Neutrophil (primary cell): ENCODE measurements around the gene C1orf174.

Experiments used
- H3K27ac ChIP-seq: fragments of 200-600 bp; sonication (generic); 2 replicates; pipeline ENCODE4 v1.5.1; 2016; ENCODE audit warnings: mild to moderate bottlenecking, moderate library complexity
- H3K27me3 ChIP-seq: fragments of 200-600 bp; sonication (generic); 2 replicates; pipeline ENCODE4 v1.6.0; 2016; ENCODE audit warnings: mild to moderate bottlenecking
- H3K36me3 ChIP-seq: fragments of 200-600 bp; sonication (generic); 2 replicates; pipeline ENCODE4 v1.5.1; 2017
- H3K4me1 ChIP-seq, 2 experiments: fragments of 200-600 bp in 1 of 2; sonication (generic) in 1 of 2; 1 replicate in 1 of 2; 2 replicates in 1 of 2; pipeline versions ENCODE4 v1.5.1 to v1.6.1; 2013 to 2016; ENCODE audit warnings: low read depth in 1 of 2, low read length in 1 of 2, mild to moderate bottlenecking in 1 of 2, moderate library complexity in 1 of 2; ENCODE audit not compliant: control insufficient read depth in 1 of 2, insufficient read depth in 1 of 2
- H3K4me3 ChIP-seq, 2 experiments: fragments of 200-600 bp in 1 of 2; sonication (generic) in 1 of 2; 1 replicate in 1 of 2; 2 replicates in 1 of 2; pipeline ENCODE4 v1.5.1; 2013 to 2016; ENCODE audit warnings: low read depth in 1 of 2, low read length in 1 of 2, mild to moderate bottlenecking in 1 of 2, moderate library complexity in 1 of 2
- H3K9me3 ChIP-seq: fragments of 200-600 bp; sonication (generic); 2 replicates; pipeline ENCODE4 v1.5.1; 2016
- TF ChIP-seq, protein P1 (sequence below): fragments of 200-600 bp; sonication (generic); IDR thresholded peaks from 2 replicates; pipeline ENCODE4 v1.5.1; 2016; ENCODE audit warnings: antibody characterized with exemption

The C1orf174 gene

DNA sequence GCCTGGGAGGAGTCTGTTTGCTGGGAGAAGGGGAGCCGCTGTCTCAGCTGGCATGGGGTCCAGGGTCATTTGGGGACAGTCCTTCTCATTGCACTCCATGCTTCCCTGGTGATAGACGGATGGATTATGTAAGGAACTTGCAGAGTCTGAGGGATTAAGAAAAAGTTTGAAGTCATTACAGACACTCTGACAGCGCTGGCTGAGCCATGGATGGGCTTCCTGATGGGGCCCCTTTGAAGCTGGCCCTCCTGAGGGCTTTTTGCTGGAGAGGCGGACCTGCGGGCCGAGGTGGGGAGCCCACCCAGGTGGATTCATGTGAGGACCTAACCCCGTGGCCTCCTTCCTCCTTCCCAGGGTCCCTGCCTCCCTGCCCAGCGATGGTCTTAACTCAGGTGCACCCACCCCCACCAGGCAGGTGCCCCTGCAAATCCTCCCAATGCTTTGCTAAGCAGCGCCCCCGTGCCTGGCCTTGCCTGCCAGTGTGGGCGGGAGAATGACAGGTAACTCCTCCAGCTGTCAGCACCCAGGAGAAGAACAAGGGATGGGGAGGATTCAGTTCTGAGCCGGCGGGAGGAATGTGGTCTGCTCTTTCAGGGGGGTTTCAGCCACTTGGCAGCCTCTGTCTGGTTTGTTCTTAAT is 24.2 kb upstream of the C1orf174 start:
- Histone ChIP-seq H3K9me3 (no peaks in the 10 kb centered on the region), H3K27me3 (peaks cover 2% of the 10 kb centered on the region), H3K36me3 (no peaks in the 10 kb centered on the region), H3K4me3 (no peak overlapping the region), H3K4me1 (no peaks in the 10 kb centered on the region), H3K27ac (no peak overlapping the region)
- TF ChIP-seq, protein P1, sequence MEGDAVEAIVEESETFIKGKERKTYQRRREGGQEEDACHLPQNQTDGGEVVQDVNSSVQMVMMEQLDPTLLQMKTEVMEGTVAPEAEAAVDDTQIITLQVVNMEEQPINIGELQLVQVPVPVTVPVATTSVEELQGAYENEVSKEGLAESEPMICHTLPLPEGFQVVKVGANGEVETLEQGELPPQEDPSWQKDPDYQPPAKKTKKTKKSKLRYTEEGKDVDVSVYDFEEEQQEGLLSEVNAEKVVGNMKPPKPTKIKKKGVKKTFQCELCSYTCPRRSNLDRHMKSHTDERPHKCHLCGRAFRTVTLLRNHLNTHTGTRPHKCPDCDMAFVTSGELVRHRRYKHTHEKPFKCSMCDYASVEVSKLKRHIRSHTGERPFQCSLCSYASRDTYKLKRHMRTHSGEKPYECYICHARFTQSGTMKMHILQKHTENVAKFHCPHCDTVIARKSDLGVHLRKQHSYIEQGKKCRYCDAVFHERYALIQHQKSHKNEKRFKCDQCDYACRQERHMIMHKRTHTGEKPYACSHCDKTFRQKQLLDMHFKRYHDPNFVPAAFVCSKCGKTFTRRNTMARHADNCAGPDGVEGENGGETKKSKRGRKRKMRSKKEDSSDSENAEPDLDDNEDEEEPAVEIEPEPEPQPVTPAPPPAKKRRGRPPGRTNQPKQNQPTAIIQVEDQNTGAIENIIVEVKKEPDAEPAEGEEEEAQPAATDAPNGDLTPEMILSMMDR: no peak

DNA sequence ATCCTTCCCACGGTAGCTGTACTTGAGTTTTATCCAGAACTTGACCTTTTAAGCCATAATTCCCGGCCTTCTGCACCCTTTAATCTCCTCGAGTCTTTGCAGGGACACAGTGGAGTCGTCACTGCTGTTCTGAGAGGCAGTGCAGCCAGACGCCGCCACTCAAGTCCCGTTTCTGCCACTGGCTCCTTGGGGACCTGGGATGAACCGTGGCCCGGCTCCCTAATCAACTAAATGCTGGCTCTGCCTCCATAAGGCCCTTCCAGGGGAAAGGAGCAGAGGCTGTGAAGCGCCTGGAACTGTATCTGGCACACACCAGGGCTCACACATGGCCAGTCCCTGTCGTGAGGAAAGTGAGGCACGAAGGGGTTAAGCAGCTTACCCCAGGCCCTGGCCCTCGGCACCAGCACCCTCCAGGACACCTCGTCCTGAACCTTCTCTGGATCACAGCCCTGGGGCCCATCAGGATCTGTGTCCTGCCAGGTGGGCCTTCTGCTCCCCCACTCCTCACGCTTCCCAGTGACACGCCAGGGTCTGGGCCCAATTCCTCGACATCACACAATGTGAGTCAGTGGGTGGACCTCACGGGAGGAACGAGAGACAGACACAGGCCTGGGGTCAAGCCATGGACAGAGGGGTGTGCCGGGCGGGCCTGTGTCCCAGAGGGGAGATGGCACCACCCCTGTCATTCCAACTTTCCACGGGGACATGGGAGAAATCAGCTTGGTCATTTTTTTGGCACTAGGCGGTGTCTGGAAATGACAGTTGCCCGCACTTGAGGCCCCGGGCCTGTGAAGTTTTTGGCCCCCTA is 23.5 kb upstream of the C1orf174 start:
- H3K9me3 ChIP-seq: no peaks in the 10 kb centered on the region
- H3K27ac ChIP-seq: no peak overlapping the region
- H3K36me3 ChIP-seq: no peaks in the 10 kb centered on the region
- H3K4me1 ChIP-seq: no peaks in the 10 kb centered on the region
- H3K4me3 ChIP-seq: no peak overlapping the region
- TF ChIP-seq, protein P1: no peak
- peaks cover 6% of the 10 kb centered on the region for H3K27me3 ChIP-seq

DNA sequence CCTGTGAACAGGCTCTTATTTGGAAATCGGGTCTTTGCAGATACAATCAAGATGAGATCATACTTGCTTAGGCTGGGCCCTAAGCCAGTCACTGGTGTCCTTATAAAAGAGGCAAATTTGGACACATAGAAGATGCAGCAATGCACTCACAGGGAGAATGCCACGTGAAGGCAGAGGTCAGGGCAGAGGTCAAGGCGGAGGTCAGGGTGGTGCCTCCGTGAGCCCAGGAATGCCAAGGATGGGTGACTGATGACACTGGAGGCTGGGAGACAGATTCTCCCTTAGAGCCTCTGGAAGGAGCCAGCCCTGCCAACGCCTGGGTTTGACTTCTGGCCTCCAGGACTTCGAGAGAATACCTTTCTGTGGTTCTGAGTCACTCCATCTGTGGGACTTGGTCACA is 22.8 kb upstream of the C1orf174 start:
- H3K27ac ChIP-seq: no peak overlapping the region
- no peaks in the 10 kb centered on the region for H3K4me1 ChIP-seq
- H3K27me3 ChIP-seq: peaks cover 6% of the 10 kb centered on the region
- H3K4me3 ChIP-seq: no peak overlapping the region
- no peaks in the 10 kb centered on the region for H3K9me3 ChIP-seq
- no peaks in the 10 kb centered on the region for H3K36me3 ChIP-seq
- TF ChIP-seq, protein P1: no peak

DNA sequence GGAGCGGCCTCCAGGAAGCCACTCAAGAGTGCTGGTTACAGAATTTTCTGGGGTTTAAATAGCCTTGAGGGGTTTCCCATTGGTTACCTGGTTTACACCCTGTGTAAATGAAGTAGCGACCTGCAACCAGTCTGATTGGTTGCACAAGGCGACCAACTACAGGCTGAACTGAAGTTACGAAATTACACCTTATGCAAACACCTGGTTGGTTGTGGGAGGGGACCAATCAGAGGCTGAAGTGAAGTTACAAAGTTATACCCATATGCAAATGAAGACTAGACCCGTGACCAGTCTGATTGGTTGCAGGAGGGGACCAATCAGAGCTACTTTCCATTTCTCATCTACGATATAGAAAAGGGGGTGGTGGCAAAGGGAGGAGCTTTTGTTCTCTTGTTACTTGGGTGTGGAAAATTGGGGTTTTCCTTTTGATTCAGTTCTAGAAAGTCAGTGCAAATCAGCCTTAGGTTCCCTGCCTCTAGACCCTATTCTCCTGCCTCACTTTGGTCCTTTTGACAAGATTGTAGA is 22.2 kb upstream of the C1orf174 start:
- H3K4me3 ChIP-seq: no peak overlapping the region
- TF ChIP-seq, protein P1: no peak
- no peaks in the 10 kb centered on the region for H3K36me3 ChIP-seq
- H3K27me3 ChIP-seq: peaks cover 6% of the 10 kb centered on the region
- H3K9me3 ChIP-seq: no peaks in the 10 kb centered on the region
- no peak overlapping the region for H3K27ac ChIP-seq
- no peaks in the 10 kb centered on the region for H3K4me1 ChIP-seq

DNA sequence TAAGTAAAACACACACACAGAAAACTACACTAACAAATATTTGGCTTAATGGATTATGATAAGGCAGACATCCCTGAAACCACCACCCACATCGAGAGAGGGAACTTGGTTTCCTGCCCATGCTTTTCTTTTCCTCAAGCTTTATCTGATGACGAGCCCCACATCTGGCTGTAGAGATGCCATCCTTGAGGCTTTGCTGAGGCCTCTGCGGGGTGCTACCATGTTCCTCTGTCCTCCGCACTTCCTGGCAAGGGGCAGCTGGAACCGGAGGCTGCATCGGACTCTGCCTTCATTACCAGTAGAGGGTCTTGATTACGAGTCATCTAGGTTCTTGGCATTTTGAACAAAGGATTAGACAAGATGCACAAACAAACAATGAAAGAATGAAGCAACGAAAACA is 21.7 kb upstream of the C1orf174 start:
- Histone ChIP-seq H3K27ac (no peak overlapping the region), H3K4me3 (no peak overlapping the region), H3K4me1 (no peaks in the 10 kb centered on the region), H3K36me3 (no peaks in the 10 kb centered on the region), H3K27me3 (peaks cover 6% of the 10 kb centered on the region), H3K9me3 (no peaks in the 10 kb centered on the region)
- TF ChIP-seq, protein P1: no peak
